ENCODE results near the gene CARS2. TPM values are rescaled to one million over a fixed set of nuclear protein-coding genes. Genes with fewer than 3 reads are reported as not detected.

Gene CARS2
- total and polyA plus RNA-seq, 2 donors (not counting 3 experiments of a cell fraction or from before 2014, with no cell fraction given): 42.0 to 51.2 TPM

DNA sequence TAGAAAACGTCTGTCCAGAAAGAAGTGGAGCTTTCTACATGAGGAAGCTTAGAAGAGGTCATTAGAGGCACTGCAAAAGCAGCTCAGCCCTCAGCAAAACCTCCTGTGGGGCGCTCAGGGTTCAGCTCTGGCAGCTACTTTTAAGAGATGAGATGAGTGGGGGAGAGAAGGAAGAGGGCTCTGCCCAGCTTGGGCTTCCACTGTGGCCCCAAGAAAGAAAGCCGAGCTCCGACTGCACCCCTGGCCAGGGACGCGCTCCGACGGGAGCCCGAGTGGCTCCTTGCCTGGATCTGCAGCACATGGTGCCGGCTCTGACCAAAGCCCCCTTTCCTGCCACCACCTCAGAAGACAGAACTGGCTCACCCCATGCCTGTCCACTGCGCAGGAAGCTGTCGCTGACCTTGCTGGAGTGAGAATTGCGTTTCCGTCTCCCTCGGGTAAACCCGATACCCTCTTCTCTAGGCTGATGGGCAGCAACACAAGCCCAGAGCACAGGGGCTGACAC, 54.1 kb downstream of the CARS2 start:
- FAIRE-seq: no peak
- POLR2A ChIA-PET: no interaction called here

More for the DNA sequence above, 54.1 kb downstream of the CARS2 start:
- no peaks in the 10 kb centered on the region for H3K4me1 ChIP-seq (ENCODE audit: control insufficient read depth, extremely low read depth, insufficient read depth, low read length)
- no peak for TF ChIP-seq GATA2 (IDR thresholded peaks at IDR 0.05; ENCODE audit: insufficient read depth, insufficient read length, low read depth, low read length)
- TF ChIP-seq EZH2 (IDR thresholded peaks at IDR 0.05; ENCODE audit: borderline replicate concordance, low read depth, low read length, severe bottlenecking): no peak
- no peak for TF ChIP-seq POLR2A (IDR thresholded peaks at IDR 0.05; ENCODE audit: low read depth, low read length)
- no peak for TF ChIP-seq MYC (IDR thresholded peaks at IDR 0.05; ENCODE audit: low read depth, low read length)
- TF ChIP-seq FOS (IDR thresholded peaks at IDR 0.05; ENCODE audit: borderline replicate concordance, insufficient read depth, low read length): no peak
- no peak for TF ChIP-seq POLR2AphosphoS5 (IDR thresholded peaks at IDR 0.05; ENCODE audit: insufficient read depth, low read depth, low read length)
- TF ChIP-seq, protein P1, sequence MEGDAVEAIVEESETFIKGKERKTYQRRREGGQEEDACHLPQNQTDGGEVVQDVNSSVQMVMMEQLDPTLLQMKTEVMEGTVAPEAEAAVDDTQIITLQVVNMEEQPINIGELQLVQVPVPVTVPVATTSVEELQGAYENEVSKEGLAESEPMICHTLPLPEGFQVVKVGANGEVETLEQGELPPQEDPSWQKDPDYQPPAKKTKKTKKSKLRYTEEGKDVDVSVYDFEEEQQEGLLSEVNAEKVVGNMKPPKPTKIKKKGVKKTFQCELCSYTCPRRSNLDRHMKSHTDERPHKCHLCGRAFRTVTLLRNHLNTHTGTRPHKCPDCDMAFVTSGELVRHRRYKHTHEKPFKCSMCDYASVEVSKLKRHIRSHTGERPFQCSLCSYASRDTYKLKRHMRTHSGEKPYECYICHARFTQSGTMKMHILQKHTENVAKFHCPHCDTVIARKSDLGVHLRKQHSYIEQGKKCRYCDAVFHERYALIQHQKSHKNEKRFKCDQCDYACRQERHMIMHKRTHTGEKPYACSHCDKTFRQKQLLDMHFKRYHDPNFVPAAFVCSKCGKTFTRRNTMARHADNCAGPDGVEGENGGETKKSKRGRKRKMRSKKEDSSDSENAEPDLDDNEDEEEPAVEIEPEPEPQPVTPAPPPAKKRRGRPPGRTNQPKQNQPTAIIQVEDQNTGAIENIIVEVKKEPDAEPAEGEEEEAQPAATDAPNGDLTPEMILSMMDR (IDR thresholded peaks at IDR 0.05; ENCODE audit: extremely low read depth in 1 of 2, insufficient read depth in 1 of 2, low read depth in 1 of 2, low read length in 2 of 2): no peak
- no peak for TF ChIP-seq JUN (IDR thresholded peaks at IDR 0.05; ENCODE audit: borderline replicate concordance, insufficient read depth, insufficient read length, low read depth)
- TF ChIP-seq, protein P2, sequence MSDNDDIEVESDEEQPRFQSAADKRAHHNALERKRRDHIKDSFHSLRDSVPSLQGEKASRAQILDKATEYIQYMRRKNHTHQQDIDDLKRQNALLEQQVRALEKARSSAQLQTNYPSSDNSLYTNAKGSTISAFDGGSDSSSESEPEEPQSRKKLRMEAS (IDR thresholded peaks at IDR 0.05; ENCODE audit: insufficient read depth, insufficient read length): no peak
- H3K4me2 ChIP-seq (ENCODE audit: insufficient read depth, low read length): no peak overlapping the region
- H4K20me1 ChIP-seq (replicated peaks; ENCODE audit: control insufficient read depth, extremely low read depth, insufficient read depth, low read length): no peaks in the 10 kb centered on the region
- no peak overlapping the region for H3K9ac ChIP-seq (replicated peaks; ENCODE audit: extremely low read depth, insufficient read depth, low read length)
- no peak overlapping the region for H2AFZ ChIP-seq (ENCODE audit: low read depth, low read length)
- no peak overlapping the region for H3K4me3 ChIP-seq (replicated peaks in 1 of 3; ENCODE audit: insufficient read depth in 1 of 3, low read depth in 1 of 3, low read length in 3 of 3)
- intact Hi-C loops (cut with micrococcal nuclease): no loop called here
- CTCF ChIA-PET: interaction anchor here (0.9 to 1.6 kb wide), 4 partner anchors 12 to 148 kb away, joined by 3 to 6 read pairs (median 4); no protein-coding TSS in a partner anchor
- H3K9me1 ChIP-seq (replicated peaks; ENCODE audit: control insufficient read depth, extremely low read depth, insufficient read depth, low read length): no peaks in the 10 kb centered on the region
- H3K79me2 ChIP-seq (ENCODE audit: control insufficient read depth, insufficient read depth, low read length): no peaks in the 10 kb centered on the region
- dilution Hi-C loops (cut with MboI; ENCODE audit: extremely low pct_ligation_motif_present, low sequenced_read_pairs): no loop called here
- DNase-seq (ENCODE audit: low read depth, low spot score): no peak
- H3K27me3 ChIP-seq (ENCODE audit: control insufficient read depth in 2 of 2, insufficient read depth in 2 of 2, low read length in 2 of 2): no peaks in the 10 kb centered on the region
- H3K36me3 ChIP-seq (ENCODE audit: control insufficient read depth in 2 of 2, extremely low read depth in 1 of 2, insufficient read depth in 2 of 2, low read length in 2 of 2): peaks cover 0 to 5% of the 10 kb centered on the region in 2 experiments
- H3K9me3 ChIP-seq (replicated peaks; ENCODE audit: control insufficient read depth, insufficient read depth, low read length): no peaks in the 10 kb centered on the region
- no peak overlapping the region for H3K27ac ChIP-seq (ENCODE audit: insufficient read depth, low read depth, low read length)
- BruUV-seq (replicated peaks): no TSS peak
